NB4 (cell line): ENCODE data around the gene CHST13.

ENCODE experiments used
- DNase-seq: peaks from one replicate; pipeline ENCODE4 v3.0.0; 2010; ENCODE audit warnings: low read depth
- H3K4me3 ChIP-seq: one replicate; pipeline ENCODE4 v1.5.1; 2011; ENCODE audit warnings: mild to moderate bottlenecking, low read depth, low read length, moderate library complexity
- CTCF ChIP-seq: IDR thresholded peaks from one replicate; pipeline ENCODE4 v1.5.1; 2012; ENCODE audit warnings: low read depth, low read length
- MAX ChIP-seq: IDR thresholded peaks from 2 replicates; pipeline ENCODE4 v1.6.1; 2011; ENCODE audit warnings: low read depth, low read length
- MYC ChIP-seq: IDR thresholded peaks from 2 replicates; pipeline ENCODE4 v1.6.1; 2011; ENCODE audit warnings: low read depth, low read length
- POLR2A ChIP-seq: IDR thresholded peaks from 2 replicates; pipeline ENCODE4 v1.6.1; 2011; ENCODE audit warnings: mild to moderate bottlenecking; ENCODE audit not compliant: insufficient read length; ENCODE audit errors: extremely low read depth

CHST13 gene

DNA sequence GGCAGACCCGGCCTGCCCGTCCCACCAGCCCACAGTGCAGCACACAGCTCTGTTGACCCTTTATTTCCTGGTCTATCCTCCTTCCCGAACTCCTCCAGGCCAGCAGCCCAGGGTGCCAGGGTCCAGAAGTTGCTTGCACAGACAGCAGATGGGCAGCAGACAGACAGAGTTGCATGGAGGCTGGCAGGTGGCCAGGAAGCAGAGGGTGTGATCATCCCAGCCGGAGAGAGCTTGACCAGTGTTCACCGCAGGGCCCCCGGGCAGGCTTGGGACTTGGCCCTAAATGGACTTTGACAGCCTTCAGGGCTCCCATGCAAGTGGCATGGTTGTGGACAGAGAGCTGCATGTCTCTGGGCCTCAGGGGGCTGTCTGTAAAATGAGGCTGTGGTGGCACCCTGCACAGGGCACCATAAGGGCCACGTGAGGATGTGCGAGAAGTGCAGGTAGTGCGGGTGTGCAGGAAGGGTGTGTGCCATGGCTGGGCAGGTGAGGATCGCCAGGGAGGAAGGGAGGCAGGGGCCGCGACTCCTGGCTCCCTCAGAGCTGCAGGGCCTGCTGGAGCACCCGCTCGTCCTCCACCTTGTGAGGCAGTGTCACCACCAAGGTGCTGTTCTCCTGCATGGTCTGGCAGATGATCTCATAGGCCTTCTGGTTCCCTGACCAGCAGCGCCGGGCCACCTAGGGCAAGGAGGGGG, 42.0 kb upstream of the CHST13 start:
- no peak overlapping the region for H3K4me3 ChIP-seq
- TF ChIP-seq MAX: no peak
- no peak for TF ChIP-seq POLR2A
- TF ChIP-seq MYC: no peak
- no peak for TF ChIP-seq CTCF
- DNase-seq: no peak

GRCh38 chr3:126482503-126483255, 41.3 kb upstream of the CHST13 start:
- no peak for DNase-seq
- no peak for TF ChIP-seq POLR2A
- no peak for TF ChIP-seq MYC
- no peak for TF ChIP-seq CTCF
- TF ChIP-seq MAX: no peak
- H3K4me3 ChIP-seq: no peak overlapping the region

- TF ChIP-seq MYC (no peak), CTCF (no peak), MAX (no peak), POLR2A (no peak)
- H3K4me3 ChIP-seq: no peak overlapping the region
- DNase-seq: no peak
These were observed 40.6 kb upstream of the CHST13 start for GRCh38 chr3:126483321-126483761.

GRCh38 chr3:126484148-126484547, 39.8 kb upstream of the CHST13 start:
- TF ChIP-seq POLR2A: no peak
- no peak for TF ChIP-seq CTCF
- no peak for TF ChIP-seq MAX
- no peak for TF ChIP-seq MYC
- DNase-seq: no peak
- H3K4me3 ChIP-seq: no peak overlapping the region

DNA sequence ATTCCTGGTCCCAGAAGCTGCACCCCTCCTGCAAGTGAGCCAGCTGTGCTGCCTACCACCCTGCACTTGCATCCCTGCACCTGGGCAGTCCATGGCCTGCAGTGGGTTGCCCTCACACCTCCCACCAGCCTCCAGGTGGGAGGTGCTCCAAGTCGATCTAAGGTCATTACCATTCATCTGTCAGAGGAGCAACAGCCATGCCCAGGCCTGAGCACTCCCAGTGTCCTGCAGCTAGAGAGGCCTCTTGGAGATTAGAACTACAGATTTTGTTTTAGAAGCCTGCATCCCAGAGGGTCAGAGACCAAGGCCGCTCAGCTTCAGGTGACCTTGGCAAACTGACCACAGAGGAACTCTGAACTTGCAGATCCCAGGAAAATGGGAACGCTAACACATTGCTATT, 39.3 kb upstream of the CHST13 start:
- TF ChIP-seq CTCF (no peak), MAX (no peak), POLR2A (no peak), MYC (no peak)
- H3K4me3 ChIP-seq: no peak overlapping the region
- no peak for DNase-seq
